H1 (cell line): ENCODE results near the gene PNO1. TPM values are rescaled to one million over a fixed set of nuclear protein-coding genes. Genes with fewer than 3 reads are reported as not detected.

Experiments used
- CHD7 ChIP-seq: fragments of 300-600 bp; sonication (generic); IDR thresholded peaks from 2 replicates; pipeline ENCODE4 v1.7.1; 2012; ENCODE audit warnings: low read length, moderate library complexity, mild to moderate bottlenecking, inconsistent platforms; ENCODE audit not compliant: insufficient replicate concordance
- polyA plus RNA-seq, 7 experiments: library from polyadenylated mRNA; depleted of rRNA in 3 of 7; stranded (reverse) in 5 of 7; unstranded in 2 of 7; fragments of >200 nt in 5 of 7; fragments of 200-250 nt in 2 of 7; gene quantifications; 1 replicate in 5 of 7; 2 replicates in 1 of 7; 4 replicates in 1 of 7; pipeline versions ENCODE4 v1.2.1 to v1.2.3, GENCODE V29; 2011 to 2013; ENCODE audit warnings: missing spikeins in 2 of 7, mixed read lengths in 2 of 7
- total RNA-seq: library from RNA; stranded (reverse); fragmentation: NEBNext Ultra II Directional; extraction: Animal tissue kit (Norgen Biotek cat#: 25700); gene quantifications from 2 replicates; pipeline ENCODE4 v1.2.1, GENCODE V29; 2021

The PNO1 gene
- total and polyA plus RNA-seq, 2 of the 8 experiments (the other 6 are each of a cell fraction or from before 2014, with no cell fraction given), result 18.6 to 33.2 TPM

DNA sequence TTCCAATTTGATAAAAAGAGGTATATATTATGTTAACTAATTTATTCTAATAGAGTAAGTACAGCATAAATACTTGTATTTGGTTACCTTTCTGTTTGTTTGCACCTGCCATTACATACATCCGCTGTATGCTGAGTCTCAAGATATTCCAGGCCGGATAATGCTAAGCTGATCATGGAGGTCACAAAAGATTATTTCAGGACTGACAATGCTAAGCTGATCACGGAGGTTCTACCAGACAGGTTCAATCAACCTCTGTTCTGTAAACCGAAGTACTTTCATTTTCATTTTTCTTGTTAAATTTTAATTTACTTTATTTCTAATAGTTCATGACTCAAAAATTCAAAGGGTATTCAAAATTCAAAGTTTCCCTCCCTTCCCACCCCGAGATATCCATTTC is 31.1 kb downstream of the PNO1 start (continued):
- TF ChIP-seq CHD7, result no peak
